ENCODE results near the gene OCRL.

DNA sequence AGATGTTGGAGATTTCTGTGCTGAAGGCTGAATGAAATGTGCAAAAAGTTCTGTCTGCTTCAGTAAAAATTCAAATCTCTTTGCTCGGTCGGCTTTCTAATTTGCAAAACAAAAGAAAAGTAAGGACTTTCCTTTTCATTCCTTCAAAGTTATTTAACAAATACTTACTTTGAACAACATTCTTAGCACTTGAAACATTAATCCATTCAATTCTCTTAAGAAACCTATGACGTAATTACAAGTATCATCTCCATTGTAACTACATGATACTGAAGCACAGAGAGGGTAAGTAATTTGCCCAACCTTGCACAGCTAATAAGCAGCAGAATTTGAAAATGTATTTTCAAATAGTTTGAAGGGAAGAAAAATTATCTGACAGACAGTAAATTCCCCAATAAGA, 23.7 kb upstream of the OCRL start:
- TF ChIP-seq, protein P1, sequence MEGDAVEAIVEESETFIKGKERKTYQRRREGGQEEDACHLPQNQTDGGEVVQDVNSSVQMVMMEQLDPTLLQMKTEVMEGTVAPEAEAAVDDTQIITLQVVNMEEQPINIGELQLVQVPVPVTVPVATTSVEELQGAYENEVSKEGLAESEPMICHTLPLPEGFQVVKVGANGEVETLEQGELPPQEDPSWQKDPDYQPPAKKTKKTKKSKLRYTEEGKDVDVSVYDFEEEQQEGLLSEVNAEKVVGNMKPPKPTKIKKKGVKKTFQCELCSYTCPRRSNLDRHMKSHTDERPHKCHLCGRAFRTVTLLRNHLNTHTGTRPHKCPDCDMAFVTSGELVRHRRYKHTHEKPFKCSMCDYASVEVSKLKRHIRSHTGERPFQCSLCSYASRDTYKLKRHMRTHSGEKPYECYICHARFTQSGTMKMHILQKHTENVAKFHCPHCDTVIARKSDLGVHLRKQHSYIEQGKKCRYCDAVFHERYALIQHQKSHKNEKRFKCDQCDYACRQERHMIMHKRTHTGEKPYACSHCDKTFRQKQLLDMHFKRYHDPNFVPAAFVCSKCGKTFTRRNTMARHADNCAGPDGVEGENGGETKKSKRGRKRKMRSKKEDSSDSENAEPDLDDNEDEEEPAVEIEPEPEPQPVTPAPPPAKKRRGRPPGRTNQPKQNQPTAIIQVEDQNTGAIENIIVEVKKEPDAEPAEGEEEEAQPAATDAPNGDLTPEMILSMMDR (conservative IDR thresholded peaks at IDR 0.05), result no peak
- TF ChIP-seq ZFX (IDR thresholded peaks at IDR 0.05), result no peak

Data from C4-2B (cell line).